ENCODE results near the gene COL12A1.

Gene COL12A1

GRCh38 chr6:75070244-75070643 lies 135.6 kb downstream of the COL12A1 start:
- Histone ChIP-seq H3K27ac (replicated peaks) (no peak overlapping the region), H3K4me3 (replicated peaks; ENCODE audit: insufficient read depth, low read length) (no peak overlapping the region), H3K27me3 (ENCODE audit: insufficient read depth, poor library complexity, severe bottlenecking) (no peaks in the 10 kb centered on the region)
- DNase-seq (ENCODE audit: low read depth in 1 of 2, low spot score in 1 of 2): no peak
- TF ChIP-seq SPI1 (IDR thresholded peaks at IDR 0.05; ENCODE audit: borderline replicate concordance, low read depth) (no peak), REST (IDR thresholded peaks at IDR 0.05; ENCODE audit: insufficient replicate concordance, low read depth) (no peak), POLR2AphosphoS5 (IDR thresholded peaks at IDR 0.05; ENCODE audit: low read depth) (no peak), GABPA (IDR thresholded peaks at IDR 0.05; ENCODE audit: low read depth) (no peak), CTCF (IDR thresholded peaks at IDR 0.05; ENCODE audit: insufficient read depth, low read length) (no peak)

GRCh38 chr6:75065523-75065922 lies 140.3 kb downstream of the COL12A1 start:
- H3K27me3 ChIP-seq (ENCODE audit: insufficient read depth, poor library complexity, severe bottlenecking): no peaks in the 10 kb centered on the region
- H3K4me3 ChIP-seq (replicated peaks; ENCODE audit: insufficient read depth, low read length): no peak overlapping the region
- DNase-seq (ENCODE audit: low read depth in 1 of 2, low spot score in 1 of 2): no peak
- no peak for TF ChIP-seq CTCF (IDR thresholded peaks at IDR 0.05; ENCODE audit: insufficient read depth, low read length)
- no peak for TF ChIP-seq SPI1 (IDR thresholded peaks at IDR 0.05; ENCODE audit: borderline replicate concordance, low read depth)
- no peak for TF ChIP-seq GABPA (IDR thresholded peaks at IDR 0.05; ENCODE audit: low read depth)
- no peak for TF ChIP-seq POLR2AphosphoS5 (IDR thresholded peaks at IDR 0.05; ENCODE audit: low read depth)
- no peak for TF ChIP-seq REST (IDR thresholded peaks at IDR 0.05; ENCODE audit: insufficient replicate concordance, low read depth)
- H3K27ac ChIP-seq (replicated peaks): no peak overlapping the region

GRCh38 chr6:75052491-75052890 lies 153.4 kb downstream of the COL12A1 start:
- TF ChIP-seq CTCF (IDR thresholded peaks at IDR 0.05; ENCODE audit: insufficient read depth, low read length) (no peak), REST (IDR thresholded peaks at IDR 0.05; ENCODE audit: insufficient replicate concordance, low read depth) (no peak), SPI1 (IDR thresholded peaks at IDR 0.05; ENCODE audit: borderline replicate concordance, low read depth) (no peak), POLR2AphosphoS5 (IDR thresholded peaks at IDR 0.05; ENCODE audit: low read depth) (no peak), GABPA (IDR thresholded peaks at IDR 0.05; ENCODE audit: low read depth) (no peak)

More at GRCh38 chr6:75052491-75052890, 153.4 kb downstream of the COL12A1 start:
- Histone ChIP-seq H3K27me3 (ENCODE audit: insufficient read depth, poor library complexity, severe bottlenecking) (no peaks in the 10 kb centered on the region), H3K4me3 (replicated peaks; ENCODE audit: insufficient read depth, low read length) (no peak overlapping the region), H3K27ac (replicated peaks) (no peak overlapping the region)
- DNase-seq (ENCODE audit: low read depth in 1 of 2, low spot score in 1 of 2): no peak

Data from HL-60 (cell line).